Spleen (tissue), 7 donors: ENCODE data around the gene PRUNE1.

ENCODE experiments used
- POLR2A ChIP-seq, 3 donors: fragments of 450-650 bp; IDR thresholded peaks; one replicate each; pipeline ENCODE4 v1.5.1; 2017; ENCODE audit warnings: antibody characterized with exemption in 3 of 3, mild to moderate bottlenecking in 1 of 3
- TF ChIP-seq, protein P1 (sequence below), 11 experiments: fragments of 200-600 bp in 7 of 11; fragments of 450-650 bp in 4 of 11; sonication (generic) in 4 of 11; IDR thresholded peaks in 8 of 11; conservative IDR thresholded peaks in 3 of 11; 1 replicate in 7 of 11; 2 replicates in 4 of 11; pipeline versions ENCODE4 v1.4.0 to v1.8.0; 2016 to 2021; ENCODE audit warnings: antibody characterized with exemption in 11 of 11, inconsistent platforms in 4 of 11, mild to moderate bottlenecking in 1 of 11
- donor health status: DM: no; HTN: no; CAD: no; lungs with moderate emphysema.
- donor health status: DM: no; HTN: no; CAD: no.
- donor health status: DM: no; HTN: no; CAD: no.

DNA sequence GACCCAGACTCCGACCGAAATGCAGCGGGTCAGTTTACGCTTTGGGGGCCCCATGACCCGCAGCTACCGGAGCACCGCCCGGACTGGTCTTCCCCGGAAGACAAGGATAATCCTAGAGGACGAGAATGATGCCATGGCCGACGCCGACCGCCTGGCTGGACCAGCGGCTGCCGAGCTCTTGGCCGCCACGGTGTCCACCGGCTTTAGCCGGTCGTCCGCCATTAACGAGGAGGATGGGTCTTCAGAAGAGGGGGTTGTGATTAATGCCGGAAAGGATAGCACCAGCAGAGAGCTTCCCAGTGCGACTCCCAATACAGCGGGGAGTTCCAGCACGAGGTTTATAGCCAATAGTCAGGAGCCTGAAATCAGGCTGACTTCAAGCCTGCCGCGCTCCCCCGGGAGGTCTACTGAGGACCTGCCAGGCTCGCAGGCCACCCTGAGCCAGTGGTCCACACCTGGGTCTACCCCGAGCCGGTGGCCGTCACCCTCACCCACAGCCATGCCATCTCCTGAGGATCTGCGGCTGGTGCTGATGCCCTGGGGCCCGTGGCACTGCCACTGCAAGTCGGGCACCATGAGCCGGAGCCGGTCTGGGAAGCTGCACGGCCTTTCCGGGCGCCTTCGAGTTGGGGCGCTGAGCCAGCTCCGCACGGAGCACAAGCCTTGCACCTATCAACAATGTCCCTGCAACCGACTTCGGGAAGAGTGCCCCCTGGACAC, 39.8 kb downstream of the PRUNE1 start:
- TF ChIP-seq, protein P1, sequence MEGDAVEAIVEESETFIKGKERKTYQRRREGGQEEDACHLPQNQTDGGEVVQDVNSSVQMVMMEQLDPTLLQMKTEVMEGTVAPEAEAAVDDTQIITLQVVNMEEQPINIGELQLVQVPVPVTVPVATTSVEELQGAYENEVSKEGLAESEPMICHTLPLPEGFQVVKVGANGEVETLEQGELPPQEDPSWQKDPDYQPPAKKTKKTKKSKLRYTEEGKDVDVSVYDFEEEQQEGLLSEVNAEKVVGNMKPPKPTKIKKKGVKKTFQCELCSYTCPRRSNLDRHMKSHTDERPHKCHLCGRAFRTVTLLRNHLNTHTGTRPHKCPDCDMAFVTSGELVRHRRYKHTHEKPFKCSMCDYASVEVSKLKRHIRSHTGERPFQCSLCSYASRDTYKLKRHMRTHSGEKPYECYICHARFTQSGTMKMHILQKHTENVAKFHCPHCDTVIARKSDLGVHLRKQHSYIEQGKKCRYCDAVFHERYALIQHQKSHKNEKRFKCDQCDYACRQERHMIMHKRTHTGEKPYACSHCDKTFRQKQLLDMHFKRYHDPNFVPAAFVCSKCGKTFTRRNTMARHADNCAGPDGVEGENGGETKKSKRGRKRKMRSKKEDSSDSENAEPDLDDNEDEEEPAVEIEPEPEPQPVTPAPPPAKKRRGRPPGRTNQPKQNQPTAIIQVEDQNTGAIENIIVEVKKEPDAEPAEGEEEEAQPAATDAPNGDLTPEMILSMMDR (IDR thresholded peaks at IDR 0.05 in 8 of 11, conservative IDR thresholded peaks at IDR 0.05 in 3 of 11), result peak in 8 of 11 experiments; percentile 16 to 69 (median 54)
- TF ChIP-seq POLR2A (IDR thresholded peaks at IDR 0.05), result no peak
